Tibial nerve (tissue), 4 donors: Measurements from ENCODE around the gene NUP214.

Experiments
- CTCF ChIP-seq, 5 experiments: fragments of 200-600 bp in 3 of 5; fragments of 450-650 bp in 2 of 5; sonication (generic) in 3 of 5; IDR thresholded peaks; one replicate each; pipeline ENCODE4 v1.5.1; 2016 to 2019; ENCODE audit warnings: antibody characterized with exemption in 5 of 5, mild to moderate bottlenecking in 3 of 5, moderate library complexity in 2 of 5
- EP300 ChIP-seq, 2 donors: sonication (generic); formaldehyde crosslinking; IDR thresholded peaks; one replicate each; pipeline ENCODE4 v1.6.1; 2017; ENCODE audit warnings: antibody characterized with exemption in 2 of 2, mild to moderate bottlenecking in 1 of 2
- POLR2A ChIP-seq, 2 donors: fragments of 450-650 bp; IDR thresholded peaks; one replicate each; pipeline ENCODE4 v1.6.1; 2017; ENCODE audit warnings: antibody characterized with exemption in 2 of 2, mild to moderate bottlenecking in 2 of 2, moderate library complexity in 2 of 2

- TF ChIP-seq CTCF (IDR thresholded peaks at IDR 0.05), result no peak
- no peak for TF ChIP-seq POLR2A (IDR thresholded peaks at IDR 0.05)
- no peak for TF ChIP-seq EP300 (IDR thresholded peaks at IDR 0.05)
These were observed 67.7 kb downstream of the NUP214 start for GRCh38 chr9:131193051-131193450.
